GM12891 (cell line): ENCODE measurements around the gene TMC7.
"Not testable (repeated sequence)": the region's sequence is repeated elsewhere in the genome, so short reads cannot be mapped to it uniquely, and the experiment has no call there.

Experiments used
- DNase-seq: peaks from one replicate; pipeline ENCODE4 v3.0.0; 2011; ENCODE audit warnings: low spot score; ENCODE audit not compliant: insufficient read length
- FAIRE-seq: peaks from 2 replicates; lab custom pipeline; 2011; peaks lifted over from hg19 to GRCh38; lab: Jason Lieb, UNC
- PAX5 ChIP-seq: IDR thresholded peaks from 2 replicates; pipeline ENCODE4 v1.6.1; 2011; ENCODE audit warnings: low read length, moderate library complexity, mild to moderate bottlenecking; ENCODE audit not compliant: insufficient read depth, severe bottlenecking
- POLR2A ChIP-seq: IDR thresholded peaks from 2 replicates; pipeline ENCODE4 v1.6.1; 2011; ENCODE audit warnings: low read depth, low read length, control low read depth
- POLR2AphosphoS5 ChIP-seq: IDR thresholded peaks from 2 replicates; pipeline ENCODE4 v1.6.1; 2011; ENCODE audit warnings: low read depth, low read length, control low read depth
- POU2F2 ChIP-seq: IDR thresholded peaks from 2 replicates; pipeline ENCODE4 v1.6.1; 2011; ENCODE audit warnings: low read depth, mild to moderate bottlenecking, control low read depth, low read length, moderate library complexity
- SPI1 ChIP-seq: IDR thresholded peaks from 2 replicates; pipeline ENCODE4 v1.6.1; 2011; ENCODE audit warnings: low read depth, low read length, control low read depth
- TAF1 ChIP-seq: IDR thresholded peaks from 2 replicates; pipeline ENCODE4 v1.6.1; 2011; ENCODE audit warnings: low read depth, low read length, control low read depth

Gene TMC7

DNA sequence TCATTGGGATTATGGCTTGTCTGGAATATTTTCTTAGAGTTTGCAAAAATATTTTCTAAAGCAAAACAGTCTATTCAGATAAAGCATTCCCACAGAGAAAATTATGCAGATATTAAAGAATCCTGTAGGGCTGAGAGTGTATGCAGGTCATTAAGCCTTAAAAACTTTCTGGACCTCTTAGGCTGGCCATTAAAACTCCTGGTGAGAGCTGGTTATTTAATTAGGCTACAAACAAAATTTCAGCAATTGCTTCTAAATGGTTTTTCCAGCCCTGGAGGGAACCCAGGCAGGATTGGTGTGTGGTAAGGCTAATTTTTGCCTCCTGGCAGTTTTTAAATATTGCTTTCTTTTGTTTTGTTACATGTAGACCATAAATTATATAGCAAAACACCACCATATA is 30.2 kb upstream of the TMC7 start:
- TF ChIP-seq TAF1 (no peak), POLR2AphosphoS5 (no peak), POLR2A (no peak), SPI1 (no peak)
- FAIRE-seq (no peak), DNase-seq (no peak)

DNA sequence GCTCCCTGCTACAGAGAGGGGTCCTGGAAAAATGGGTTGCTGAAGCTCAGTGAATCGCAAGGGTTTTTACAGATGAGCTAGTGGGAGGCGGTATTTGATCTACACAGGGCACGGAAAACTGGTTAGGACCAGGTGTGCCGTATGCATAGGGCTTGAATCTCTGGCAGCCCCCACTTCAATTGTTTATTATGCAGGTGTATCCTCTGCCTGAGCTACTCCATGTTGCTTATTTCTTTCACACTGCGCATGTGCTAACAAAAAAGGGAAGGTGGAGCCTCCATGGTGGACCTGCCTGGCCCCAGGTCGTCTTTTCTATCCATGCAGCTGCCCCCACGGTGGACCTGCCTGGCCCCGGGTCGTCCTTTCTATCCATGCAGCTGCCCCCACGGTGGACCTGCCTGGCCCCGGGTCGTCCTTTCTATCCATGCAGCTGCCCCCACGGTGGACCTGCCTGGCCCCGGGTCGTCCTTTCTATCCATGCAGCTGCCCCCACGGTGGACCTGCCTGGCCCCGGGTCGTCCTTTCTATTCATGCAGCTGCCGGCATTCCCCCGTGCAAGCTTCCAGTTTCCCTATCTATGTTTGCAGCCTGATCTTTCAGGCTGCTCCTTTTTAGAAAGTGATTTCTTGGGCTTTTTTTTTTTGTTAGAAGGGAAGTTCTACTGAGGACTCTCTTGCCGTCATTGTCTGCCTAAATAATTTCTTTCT is 27.7 kb upstream of the TMC7 start:
- not testable (repeated sequence) for FAIRE-seq, DNase-seq

DNA sequence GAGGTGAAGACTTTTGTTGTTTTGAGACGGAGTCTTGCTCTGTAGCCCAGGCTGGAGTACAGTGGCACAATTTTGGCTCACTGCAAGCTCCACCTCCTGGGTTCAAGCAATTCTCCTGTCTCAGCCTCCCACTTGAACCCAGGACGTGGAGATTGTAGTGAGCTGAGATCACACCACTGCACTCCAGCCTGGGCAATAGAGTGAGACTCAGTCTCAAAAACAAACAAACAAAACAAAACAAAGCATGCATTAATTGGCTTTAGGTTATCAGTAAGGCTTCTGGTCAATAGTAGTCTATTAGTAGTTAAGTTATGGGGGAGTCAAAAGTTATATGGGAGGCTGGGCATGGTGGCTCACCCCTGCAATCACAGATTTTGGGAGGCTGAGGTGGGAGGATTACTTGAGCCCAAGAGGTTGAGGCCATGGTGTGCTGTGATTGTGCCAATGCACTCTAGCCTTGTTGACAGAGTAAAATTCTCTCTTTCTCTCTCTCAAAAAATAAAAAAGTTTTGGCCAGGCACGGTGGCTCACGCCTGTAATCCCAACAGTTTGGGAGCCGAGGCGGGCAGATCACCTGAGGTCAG is 27.0 kb upstream of the TMC7 start:
- FAIRE-seq, DNase-seq: not testable (repeated sequence)

DNA sequence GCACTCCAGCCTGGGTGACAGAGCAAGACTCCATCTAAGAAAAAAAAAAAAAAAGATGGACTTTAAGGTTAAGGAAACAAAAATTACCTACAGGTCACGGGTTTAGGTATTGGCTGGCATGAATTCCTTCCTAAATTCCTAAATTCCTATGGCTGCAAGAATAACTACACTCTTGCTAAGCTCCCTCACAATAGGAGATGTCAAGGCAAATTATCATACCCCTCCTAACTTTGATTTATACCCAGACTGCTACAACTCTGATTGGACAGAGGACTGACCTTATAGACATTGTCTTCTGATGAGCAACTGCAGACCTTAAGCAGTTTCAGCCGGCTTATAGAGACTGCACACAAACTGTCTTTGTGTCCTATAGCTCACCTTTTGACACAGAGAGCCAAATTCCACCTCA is 25.1 kb upstream of the TMC7 start:
- FAIRE-seq (no peak), DNase-seq (no peak)
- TF ChIP-seq PAX5 (no peak), POLR2A (no peak), POU2F2 (no peak), SPI1 (no peak), TAF1 (no peak), POLR2AphosphoS5 (no peak)

DNA sequence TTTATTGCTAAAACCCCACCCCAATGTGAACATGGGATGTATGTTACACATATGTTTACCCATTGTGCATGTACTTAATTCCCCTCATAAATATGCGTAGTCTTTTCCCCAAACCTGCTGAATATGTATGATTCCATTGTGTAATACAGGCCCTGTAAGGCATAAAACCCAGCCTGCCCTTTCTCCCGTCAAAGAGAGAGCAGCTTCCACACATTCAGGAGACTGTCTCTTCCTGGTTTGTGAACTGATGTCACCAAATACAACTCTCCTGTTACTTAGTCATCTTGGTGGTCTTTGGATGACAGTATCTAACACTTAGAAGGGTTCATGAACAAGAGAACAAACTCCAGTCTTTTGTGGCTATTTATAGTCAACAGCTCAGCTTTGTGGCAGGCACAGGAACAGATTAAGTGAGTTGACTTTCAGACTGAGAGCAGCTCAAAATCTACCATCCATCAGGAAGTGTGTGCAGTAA is 24.7 kb upstream of the TMC7 start:
- TF ChIP-seq POLR2A: no peak
- TF ChIP-seq POLR2AphosphoS5: no peak
- TF ChIP-seq PAX5: no peak
- no peak for TF ChIP-seq POU2F2
- TF ChIP-seq SPI1: no peak
- TF ChIP-seq TAF1: no peak
- no peak for FAIRE-seq
- no peak for DNase-seq

DNA sequence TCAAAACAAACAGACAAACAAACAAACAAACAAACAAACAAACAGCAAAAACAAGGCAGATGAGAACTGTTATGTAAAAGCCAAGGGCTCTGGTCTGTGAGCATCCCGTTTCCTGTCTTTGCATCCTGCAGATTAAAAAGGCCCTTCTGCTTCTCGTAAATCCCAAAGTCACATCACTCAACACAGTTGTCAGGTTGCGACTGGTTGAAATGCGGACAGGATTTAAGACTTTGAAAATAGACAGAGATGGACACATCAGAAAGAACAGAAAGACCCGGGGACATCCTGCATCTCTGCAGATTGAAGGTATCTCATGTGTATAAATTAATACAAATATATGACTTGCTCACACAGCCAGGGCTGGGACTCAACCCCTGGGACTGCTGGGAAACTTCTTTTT is 18.2 kb upstream of the TMC7 start:
- TF ChIP-seq TAF1 (no peak), POU2F2 (no peak), POLR2A (no peak), POLR2AphosphoS5 (no peak), PAX5 (no peak), SPI1 (no peak)
- FAIRE-seq (no peak), DNase-seq (no peak)

DNA sequence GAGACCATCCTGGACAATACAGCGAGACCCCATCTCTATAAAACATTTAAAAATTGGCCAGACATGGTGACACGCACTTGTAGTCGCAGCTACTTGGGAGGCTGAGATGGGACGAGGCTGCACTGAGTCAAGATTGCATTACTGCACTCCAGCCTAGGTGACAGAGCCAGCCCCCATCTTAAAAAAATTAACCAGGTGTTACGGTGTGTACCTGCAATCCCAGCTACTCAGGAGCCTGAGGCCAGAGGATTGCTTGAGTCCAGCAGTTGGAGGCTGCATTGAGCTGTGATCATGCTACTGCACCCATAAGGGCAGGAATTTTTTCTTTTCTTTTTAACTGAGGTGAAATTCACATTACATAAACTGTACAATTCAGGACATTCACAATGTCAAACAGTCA is 16.9 kb upstream of the TMC7 start:
- FAIRE-seq (no peak), DNase-seq (no peak)
- TF ChIP-seq POLR2AphosphoS5: no peak
- TF ChIP-seq POU2F2: no peak

DNA sequence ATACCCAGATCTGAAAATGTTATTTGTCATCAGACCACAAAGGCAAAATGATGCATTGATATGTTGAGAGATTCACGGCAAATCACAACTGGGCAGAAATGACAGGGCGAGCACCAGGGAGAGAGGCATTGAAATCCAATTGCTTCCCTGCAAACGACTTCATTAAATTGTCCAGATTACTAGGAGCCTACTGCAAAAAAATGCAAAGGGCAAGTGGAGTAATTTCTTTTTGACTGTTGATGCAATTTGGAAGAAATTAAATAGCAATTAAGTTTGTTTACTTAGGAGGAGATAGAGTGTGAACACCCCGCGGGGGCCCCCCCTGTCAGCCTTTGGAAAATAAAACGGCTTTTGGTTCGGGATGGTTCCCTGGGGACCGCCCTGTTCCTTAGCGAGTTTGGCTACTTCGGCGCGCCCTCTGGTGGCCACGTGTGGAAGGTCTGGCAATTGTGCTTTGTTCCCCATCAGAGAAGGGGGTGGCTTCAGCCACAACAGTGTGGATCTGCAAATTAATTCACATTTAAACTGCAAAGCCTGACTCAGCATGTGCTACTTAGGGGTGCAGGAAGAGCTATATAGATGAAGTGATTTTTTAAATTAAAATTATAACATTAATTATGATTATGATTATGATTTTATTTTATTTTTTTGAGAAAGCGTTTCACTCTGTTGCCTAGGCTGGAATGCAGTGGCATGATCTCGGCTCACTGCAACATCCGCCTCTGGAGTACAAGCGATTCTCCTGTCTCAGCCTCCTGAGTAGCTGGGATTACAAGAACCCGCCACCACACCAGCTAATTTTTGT is 14.5 kb upstream of the TMC7 start:
- FAIRE-seq (peak; percentile 66), DNase-seq (peak; percentile 66)
- TF ChIP-seq TAF1: no peak
- TF ChIP-seq POLR2AphosphoS5: no peak
- no peak for TF ChIP-seq POLR2A
- no peak for TF ChIP-seq POU2F2
- no peak for TF ChIP-seq PAX5

DNA sequence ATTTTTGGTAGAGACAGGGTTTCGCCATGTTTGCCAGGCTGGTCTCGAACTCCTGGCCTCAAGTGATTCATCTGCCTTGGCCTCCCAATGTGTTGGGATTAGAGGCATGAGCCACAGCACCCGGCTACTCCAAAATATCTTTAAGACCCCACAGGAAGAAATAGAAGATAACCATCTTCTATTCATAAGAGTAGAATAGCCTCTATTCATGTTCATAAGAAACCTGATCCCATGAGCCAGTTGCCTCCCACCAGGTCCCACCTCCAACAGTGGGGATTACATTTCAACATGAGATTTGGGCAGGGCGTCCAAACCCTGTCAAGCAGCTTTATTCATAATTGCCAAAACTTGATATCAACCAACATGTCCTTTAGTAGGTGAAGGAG is 13.9 kb upstream of the TMC7 start:
- FAIRE-seq: no peak
- TF ChIP-seq TAF1: no peak
- TF ChIP-seq POU2F2: no peak
- no peak for TF ChIP-seq POLR2AphosphoS5
- no peak for TF ChIP-seq PAX5
- no peak for TF ChIP-seq SPI1
- TF ChIP-seq POLR2A: no peak

DNA sequence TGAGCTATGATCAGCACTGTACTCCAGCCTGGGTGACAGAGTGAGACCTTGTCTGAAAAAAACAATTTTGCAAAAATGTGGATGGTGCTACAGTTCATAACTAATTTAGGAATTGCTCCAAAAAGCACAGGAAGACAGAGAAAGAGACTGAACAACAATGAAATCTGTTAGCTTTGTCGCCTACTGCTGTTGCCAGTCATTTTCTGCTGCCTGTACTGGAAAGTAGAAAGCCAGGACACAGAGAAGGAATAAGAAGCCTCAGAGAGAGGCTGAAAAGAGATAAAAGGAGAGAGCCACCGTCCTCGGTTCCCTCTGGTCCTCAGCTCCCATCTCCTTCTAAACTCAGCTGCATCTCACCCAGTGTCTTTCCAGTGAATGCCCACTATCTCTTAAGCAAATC is 8.6 kb upstream of the TMC7 start:
- no peak for DNase-seq
- no peak for FAIRE-seq
- TF ChIP-seq POU2F2 (no peak), PAX5 (no peak), SPI1 (no peak), POLR2AphosphoS5 (no peak)

More for the DNA sequence above, 13.9 kb upstream of the TMC7 start:
- no peak for DNase-seq
